Hepatocyte (in vitro differentiated cells): ENCODE data around the gene MICAL2.

Experiments used
- CTCF ChIP-seq: fragments of 200-600 bp; sonication (generic); IDR thresholded peaks from 2 replicates; pipeline ENCODE4 v1.5.1; 2016; ENCODE audit warnings: antibody characterized with exemption, mild to moderate bottlenecking; ENCODE audit not compliant: poor library complexity
- EZH2phosphoT487 ChIP-seq: fragments of 200-600 bp; sonication (generic); IDR thresholded peaks from one replicate; pipeline ENCODE4 v1.6.1; 2018; ENCODE audit warnings: antibody characterized with exemption, mild to moderate bottlenecking, low read depth, moderate library complexity; ENCODE audit not compliant: unreplicated experiment, severe bottlenecking

GRCh38 chr11:12152321-12152720 is 41.9 kb downstream of the MICAL2 start:
- no peak for TF ChIP-seq CTCF
- no peak for TF ChIP-seq EZH2phosphoT487
